ENCODE results near the gene NAPA. TPM values are rescaled to one million over a fixed set of nuclear protein-coding genes. Genes with fewer than 3 reads are reported as not detected.

NAPA gene
- total RNA-seq, 4 donors from 2014 or later, result 146 to 354 (median 213) TPM

GRCh38 chr19:47512183-47512947, 2.5 kb downstream of the NAPA start:
- H3K36me3 ChIP-seq, result no peaks in the 10 kb centered on the region
- TF ChIP-seq CTCF (IDR thresholded peaks at IDR 0.05) (no peak), POLR2A (IDR thresholded peaks at IDR 0.05) (no peak)
- intact Hi-C loops (cut with DNase I), result loop anchor here (10.0 kb wide), 1 partner anchor 78 kb away; no protein-coding TSS in a partner anchor
- WGBS, 2 donors, result 57 to 66% methylated on average over 11 of the region's 11 CpGs
- H3K4me1 ChIP-seq, result peaks cover 64 to 68% of the 10 kb centered on the region in 2 donors
- H3K9me3 ChIP-seq, result no peaks in the 10 kb centered on the region
- DNase-seq, result peak; percentile 45 to 57
- peak overlapping the region; percentile 33 to 92 (median 75) for H3K27ac ChIP-seq
- peak overlapping the region in 1 of 3 donors; percentile 15 for H3K4me3 ChIP-seq (replicated peaks in 1 of 3)
- no peaks in the 10 kb centered on the region for H3K27me3 ChIP-seq

DNA sequence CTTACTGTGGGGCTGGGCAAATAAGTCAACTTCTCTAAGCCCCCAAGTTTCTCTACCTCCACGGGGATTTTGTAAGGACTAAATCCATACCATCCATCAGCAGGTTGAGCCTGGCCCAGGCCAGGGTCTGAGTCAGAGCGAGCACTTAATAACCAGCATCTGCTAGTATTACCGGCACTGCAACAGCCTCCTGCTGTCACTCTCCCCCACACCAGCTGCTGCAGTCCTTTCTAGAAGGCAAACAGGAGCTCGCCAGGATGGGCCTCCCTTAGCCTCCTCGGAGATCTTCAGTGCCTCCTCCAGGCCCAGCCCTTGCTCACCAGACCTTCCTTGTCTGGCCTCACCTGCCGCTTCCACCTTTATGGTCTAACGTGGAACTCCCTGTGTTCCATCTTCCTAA, 3.2 kb downstream of the NAPA start:
- no peaks in the 10 kb centered on the region for H3K9me3 ChIP-seq
- no peaks in the 10 kb centered on the region for H3K36me3 ChIP-seq
- DNase-seq, result no peak
- peaks cover 70 to 75% of the 10 kb centered on the region in 2 donors for H3K4me1 ChIP-seq
- peak overlapping the region in 2 of 3 donors; percentile 75 to 92 for H3K27ac ChIP-seq
- intact Hi-C loops (cut with DNase I), result loop anchor here (10.0 kb wide), 1 partner anchor 77 kb away; no protein-coding TSS in a partner anchor
- no peak overlapping the region for H3K4me3 ChIP-seq (replicated peaks in 1 of 3)
- 86 to 88% methylated on average over 7 of the region's 7 CpGs for WGBS, 2 donors
- no peak for TF ChIP-seq CTCF (IDR thresholded peaks at IDR 0.05)
- no peak for TF ChIP-seq POLR2A (IDR thresholded peaks at IDR 0.05)
- H3K27me3 ChIP-seq, result no peaks in the 10 kb centered on the region

- Histone ChIP-seq H3K27me3 (no peaks in the 10 kb centered on the region), H3K4me3 (replicated peaks in 1 of 3) (no peak overlapping the region), H3K27ac (peak overlapping the region; percentile 16 to 92 (median 75)), H3K36me3 (no peaks in the 10 kb centered on the region), H3K9me3 (no peaks in the 10 kb centered on the region), H3K4me1 (peaks cover 71 to 77% of the 10 kb centered on the region in 2 donors)
- WGBS, 2 donors, result 81% methylated on average over 6 of the region's 6 CpGs; no CpG with 5 or more reads in 1 of the 2 donors
- intact Hi-C loops (cut with DNase I), result loop anchor here (10.0 kb wide), 1 partner anchor 76 kb away; no protein-coding TSS in a partner anchor
- TF ChIP-seq POLR2A (IDR thresholded peaks at IDR 0.05) (no peak), CTCF (IDR thresholded peaks at IDR 0.05) (no peak)
- DNase-seq, result peak in 1 of 2 donors; percentile 33
Measured at GRCh38 chr19:47511128-47511517, 3.7 kb downstream of the NAPA start.

DNA sequence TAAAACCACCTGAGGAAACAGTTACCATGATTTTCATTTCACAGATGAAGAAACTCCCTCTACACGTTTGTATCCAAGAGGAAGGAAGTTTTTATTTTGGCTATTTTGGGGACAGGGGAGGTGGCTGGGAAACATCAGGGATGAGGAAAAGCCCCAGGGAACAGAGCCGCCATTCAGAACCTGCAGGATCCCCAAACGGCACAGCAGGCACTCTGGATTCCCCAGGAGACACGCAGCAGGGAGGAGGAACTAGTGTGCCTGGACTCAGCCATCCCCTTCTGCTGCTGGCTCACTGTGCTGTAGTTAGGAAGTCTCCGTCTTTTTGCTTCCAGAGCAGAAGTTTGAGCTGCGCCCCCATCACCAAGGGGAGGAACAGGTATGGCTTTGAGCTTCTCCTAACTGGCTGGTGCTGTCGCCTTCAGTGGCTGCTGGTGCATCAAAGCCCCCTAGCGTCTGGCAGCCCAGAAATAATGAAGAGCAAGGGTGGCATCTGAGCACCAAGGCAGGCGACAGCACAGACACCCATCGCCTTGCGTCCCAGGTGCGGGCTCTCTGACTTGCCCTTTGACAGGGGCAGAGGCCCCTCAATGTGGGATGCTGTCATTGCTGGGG, 4.2 kb downstream of the NAPA start:
- H3K4me3 ChIP-seq (replicated peaks in 1 of 3), result no peak overlapping the region
- peaks cover 69 to 72% of the 10 kb centered on the region in 2 donors for H3K4me1 ChIP-seq
- H3K27me3 ChIP-seq, result no peaks in the 10 kb centered on the region
- TF ChIP-seq POLR2A (IDR thresholded peaks at IDR 0.05) (no peak), CTCF (IDR thresholded peaks at IDR 0.05) (no peak)
- WGBS, 2 donors, result 69 to 79% methylated on average over 9 to 10 of the region's 12 CpGs
- H3K36me3 ChIP-seq, result no peaks in the 10 kb centered on the region
- peak overlapping the region; percentile 39 to 92 (median 75) for H3K27ac ChIP-seq
- no peaks in the 10 kb centered on the region for H3K9me3 ChIP-seq
- DNase-seq, result no peak
- intact Hi-C loops (cut with DNase I), result loop anchor here (10.0 kb wide), 1 partner anchor 76 kb away; no protein-coding TSS in a partner anchor

All from thyroid gland (tissue), 4 donors.